ENCODE measurements around the gene LRRC38.
"Not testable (repeated sequence)": the region's sequence is repeated elsewhere in the genome, so short reads cannot be mapped to it uniquely, and the experiment has no call there.

The LRRC38 gene

GRCh38 chr1:13433694-13434358 is 80.0 kb downstream of the LRRC38 start:
- not testable (repeated sequence) for H3K79me2 ChIP-seq (ENCODE audit: control insufficient read depth, insufficient read depth, low read length, poor library complexity); H3K4ac ChIP-seq (ENCODE audit: low read depth, low read length); H2BK12ac ChIP-seq (ENCODE audit: low read length); H3K4me2 ChIP-seq (ENCODE audit: low read length); H3K79me1 ChIP-seq (ENCODE audit: low read length); H4K12ac ChIP-seq (ENCODE audit: low read depth, low read length); H2BK5ac ChIP-seq (ENCODE audit: low read depth, low read length, poor library complexity); H4K8ac ChIP-seq (ENCODE audit: low read depth, low read length); H2AK5ac ChIP-seq (ENCODE audit: low read length); H4K91ac ChIP-seq (ENCODE audit: low read depth, low read length); H3K18ac ChIP-seq (ENCODE audit: low read length); H3K27me3 ChIP-seq (ENCODE audit: insufficient read depth, low read length); H3K27ac ChIP-seq (ENCODE audit: low read depth, low read length); H2BK120ac ChIP-seq (ENCODE audit: insufficient read depth, low read length, poor library complexity); DNase-seq; H3K4me3 ChIP-seq (ENCODE audit: low read depth, low read length); H2AFZ ChIP-seq (ENCODE audit: insufficient read depth, low read length, poor library complexity); H3K14ac ChIP-seq (ENCODE audit: low read length); H3K23ac ChIP-seq (ENCODE audit: low read length); H3K36me3 ChIP-seq (ENCODE audit: control insufficient read depth in 1 of 2, insufficient read depth in 2 of 2, low read length in 2 of 2); H3K4me1 ChIP-seq (ENCODE audit: control insufficient read depth in 1 of 2, insufficient read depth in 2 of 2, low read length in 2 of 2); H3K9ac ChIP-seq (ENCODE audit: low read length)
- peaks cover 35% of the 10 kb centered on the region for H3K9me3 ChIP-seq (ENCODE audit: insufficient read depth, low read depth, low read length)
- no CpG with 5 or more reads among the region's 32 CpGs for WGBS (ENCODE audit: extremely low coverage, insufficient coverage, insufficient read length)

GRCh38 chr1:13432251-13432650 is 81.6 kb downstream of the LRRC38 start:
- H3K9me3 ChIP-seq (ENCODE audit: insufficient read depth, low read depth, low read length) = peaks cover 35% of the 10 kb centered on the region
- no peak overlapping the region for H3K18ac ChIP-seq (ENCODE audit: low read length)
- no peak overlapping the region for H2BK5ac ChIP-seq (ENCODE audit: low read depth, low read length, poor library complexity)
- DNase-seq = no peak
- H2BK120ac ChIP-seq (ENCODE audit: insufficient read depth, low read length, poor library complexity) = no peak overlapping the region
- H3K27me3 ChIP-seq (ENCODE audit: insufficient read depth, low read length) = no peaks in the 10 kb centered on the region
- H3K14ac ChIP-seq (ENCODE audit: low read length) = no peak overlapping the region
- no peak overlapping the region for H3K4me3 ChIP-seq (ENCODE audit: low read depth, low read length)
- H3K9ac ChIP-seq (ENCODE audit: low read length) = no peak overlapping the region
- no peak overlapping the region for H2AFZ ChIP-seq (ENCODE audit: insufficient read depth, low read length, poor library complexity)
- H4K12ac ChIP-seq (ENCODE audit: low read depth, low read length) = no peak overlapping the region
- no peaks in the 10 kb centered on the region for H3K79me1 ChIP-seq (ENCODE audit: low read length)
- no peaks in the 10 kb centered on the region for H3K79me2 ChIP-seq (ENCODE audit: control insufficient read depth, insufficient read depth, low read length, poor library complexity)
- H3K23ac ChIP-seq (ENCODE audit: low read length) = no peak overlapping the region
- no peak overlapping the region for H3K4ac ChIP-seq (ENCODE audit: low read depth, low read length)
- H3K36me3 ChIP-seq (ENCODE audit: control insufficient read depth in 1 of 2, insufficient read depth in 2 of 2, low read length in 2 of 2) = no peaks in the 10 kb centered on the region
- no peak overlapping the region for H4K91ac ChIP-seq (ENCODE audit: low read depth, low read length)
- H3K4me1 ChIP-seq (ENCODE audit: control insufficient read depth in 1 of 2, insufficient read depth in 2 of 2, low read length in 2 of 2) = no peaks in the 10 kb centered on the region
- H3K4me2 ChIP-seq (ENCODE audit: low read length) = no peak overlapping the region
- no peak overlapping the region for H3K27ac ChIP-seq (ENCODE audit: low read depth, low read length)
- no peak overlapping the region for H4K8ac ChIP-seq (ENCODE audit: low read depth, low read length)
- no peak overlapping the region for H2AK5ac ChIP-seq (ENCODE audit: low read length)
- no peak overlapping the region for H2BK12ac ChIP-seq (ENCODE audit: low read length)
- no CpG with 5 or more reads among the region's 3 CpGs for WGBS (ENCODE audit: extremely low coverage, insufficient coverage, insufficient read length)

GRCh38 chr1:13430495-13430894 is 83.3 kb downstream of the LRRC38 start:
- no peaks in the 10 kb centered on the region for H3K79me2 ChIP-seq (ENCODE audit: control insufficient read depth, insufficient read depth, low read length, poor library complexity)
- H3K18ac ChIP-seq (ENCODE audit: low read length) = no peak overlapping the region
- no peak overlapping the region for H2AFZ ChIP-seq (ENCODE audit: insufficient read depth, low read length, poor library complexity)
- H3K4me3 ChIP-seq (ENCODE audit: low read depth, low read length) = peak overlapping the region; percentile 39
- no peak overlapping the region for H3K4ac ChIP-seq (ENCODE audit: low read depth, low read length)
- H3K79me1 ChIP-seq (ENCODE audit: low read length) = no peaks in the 10 kb centered on the region
- H3K4me2 ChIP-seq (ENCODE audit: low read length) = no peak overlapping the region
- WGBS (ENCODE audit: extremely low coverage, insufficient coverage, insufficient read length) = no CpG with 5 or more reads among the region's 13 CpGs
- no peak overlapping the region for H2AK5ac ChIP-seq (ENCODE audit: low read length)
- no peak overlapping the region for H4K91ac ChIP-seq (ENCODE audit: low read depth, low read length)
- no peak overlapping the region for H4K8ac ChIP-seq (ENCODE audit: low read depth, low read length)
- H3K36me3 ChIP-seq (ENCODE audit: control insufficient read depth in 1 of 2, insufficient read depth in 2 of 2, low read length in 2 of 2) = no peaks in the 10 kb centered on the region
- H3K14ac ChIP-seq (ENCODE audit: low read length) = no peak overlapping the region
- H3K23ac ChIP-seq (ENCODE audit: low read length) = no peak overlapping the region
- no peak for DNase-seq
- H3K27ac ChIP-seq (ENCODE audit: low read depth, low read length) = no peak overlapping the region
- no peak overlapping the region for H2BK120ac ChIP-seq (ENCODE audit: insufficient read depth, low read length, poor library complexity)
- no peaks in the 10 kb centered on the region for H3K4me1 ChIP-seq (ENCODE audit: control insufficient read depth in 1 of 2, insufficient read depth in 2 of 2, low read length in 2 of 2)
- no peak overlapping the region for H3K9ac ChIP-seq (ENCODE audit: low read length)
- H2BK12ac ChIP-seq (ENCODE audit: low read length) = no peak overlapping the region
- H3K27me3 ChIP-seq (ENCODE audit: insufficient read depth, low read length) = no peaks in the 10 kb centered on the region
- no peak overlapping the region for H4K12ac ChIP-seq (ENCODE audit: low read depth, low read length)
- no peak overlapping the region for H2BK5ac ChIP-seq (ENCODE audit: low read depth, low read length, poor library complexity)
- peaks cover 30% of the 10 kb centered on the region for H3K9me3 ChIP-seq (ENCODE audit: insufficient read depth, low read depth, low read length)
